Measurements from ENCODE around the gene RGS6.

RGS6 gene

GRCh38 chr14:72565917-72566316 lies 633.7 kb downstream of the RGS6 start:
- DNase-seq (ENCODE audit: low read depth, low spot score), result no peak
- H3K4me1 ChIP-seq (ENCODE audit: insufficient read depth, insufficient read length), result no peaks in the 10 kb centered on the region

GRCh38 chr14:72567226-72567625 lies 635.0 kb downstream of the RGS6 start:
- H3K27me3 ChIP-seq (ENCODE audit: insufficient read depth, insufficient read length), result no peaks in the 10 kb centered on the region
- H3K9ac ChIP-seq (ENCODE audit: insufficient read length, low read depth), result no peak overlapping the region
- H3K36me3 ChIP-seq (ENCODE audit: insufficient read depth, insufficient read length, low read length), result no peaks in the 10 kb centered on the region
- H3K9me3 ChIP-seq (ENCODE audit: insufficient read depth, low read length), result peaks cover 6% of the 10 kb centered on the region; the same call in 1 of the 2 replicates
- no peak for DNase-seq (ENCODE audit: low read depth, low spot score)
- no peak for TF ChIP-seq ZNF274 (IDR thresholded peaks at IDR 0.05; ENCODE audit: low read depth, low read length)
- no peak for TF ChIP-seq YY1 (IDR thresholded peaks at IDR 0.05; ENCODE audit: insufficient read depth, insufficient read length)
- no peak for TF ChIP-seq SUZ12 (IDR thresholded peaks at IDR 0.05; ENCODE audit: extremely low read depth, insufficient read depth, insufficient read length)
- H3K4me3 ChIP-seq (ENCODE audit: insufficient read length, low read depth), result no peak overlapping the region
- no peaks in the 10 kb centered on the region for H3K4me1 ChIP-seq (ENCODE audit: insufficient read depth, insufficient read length)

More at GRCh38 chr14:72565917-72566316, 633.7 kb downstream of the RGS6 start:
- H3K36me3 ChIP-seq (ENCODE audit: insufficient read depth, insufficient read length, low read length), result no peaks in the 10 kb centered on the region
- no peaks in the 10 kb centered on the region for H3K9me3 ChIP-seq (ENCODE audit: insufficient read depth, low read length)
- H3K4me3 ChIP-seq (ENCODE audit: insufficient read length, low read depth), result no peak overlapping the region
- no peak for TF ChIP-seq SUZ12 (IDR thresholded peaks at IDR 0.05; ENCODE audit: extremely low read depth, insufficient read depth, insufficient read length)
- TF ChIP-seq ZNF274 (IDR thresholded peaks at IDR 0.05; ENCODE audit: low read depth, low read length), result no peak
- TF ChIP-seq YY1 (IDR thresholded peaks at IDR 0.05; ENCODE audit: insufficient read depth, insufficient read length), result no peak
- H3K27me3 ChIP-seq (ENCODE audit: insufficient read depth, insufficient read length), result no peaks in the 10 kb centered on the region
- no peak overlapping the region for H3K9ac ChIP-seq (ENCODE audit: insufficient read length, low read depth)

- TF ChIP-seq YY1 (IDR thresholded peaks at IDR 0.05; ENCODE audit: insufficient read depth, insufficient read length) (no peak), SUZ12 (IDR thresholded peaks at IDR 0.05; ENCODE audit: extremely low read depth, insufficient read depth, insufficient read length) (no peak), ZNF274 (IDR thresholded peaks at IDR 0.05; ENCODE audit: low read depth, low read length) (no peak)
- peaks cover 6% of the 10 kb centered on the region; the same call in 1 of the 2 replicates for H3K9me3 ChIP-seq (ENCODE audit: insufficient read depth, low read length)
- H3K4me1 ChIP-seq (ENCODE audit: insufficient read depth, insufficient read length), result no peaks in the 10 kb centered on the region
- no peak for DNase-seq (ENCODE audit: low read depth, low spot score)
- no peak overlapping the region for H3K4me3 ChIP-seq (ENCODE audit: insufficient read length, low read depth)
- no peak overlapping the region for H3K9ac ChIP-seq (ENCODE audit: insufficient read length, low read depth)
- no peaks in the 10 kb centered on the region for H3K27me3 ChIP-seq (ENCODE audit: insufficient read depth, insufficient read length)
- H3K36me3 ChIP-seq (ENCODE audit: insufficient read depth, insufficient read length, low read length), result no peaks in the 10 kb centered on the region
These were observed 636.2 kb downstream of the RGS6 start for GRCh38 chr14:72568296-72568992.

GRCh38 chr14:72573725-72574417 lies 641.6 kb downstream of the RGS6 start:
- Histone ChIP-seq H3K27me3 (ENCODE audit: insufficient read depth, insufficient read length) (no peaks in the 10 kb centered on the region), H3K9me3 (ENCODE audit: insufficient read depth, low read length) (peaks cover 6% of the 10 kb centered on the region; the same call in 1 of the 2 replicates), H3K36me3 (ENCODE audit: insufficient read depth, insufficient read length, low read length) (no peaks in the 10 kb centered on the region), H3K4me3 (ENCODE audit: insufficient read length, low read depth) (no peak overlapping the region), H3K4me1 (ENCODE audit: insufficient read depth, insufficient read length) (no peaks in the 10 kb centered on the region), H3K9ac (ENCODE audit: insufficient read length, low read depth) (no peak overlapping the region)
- TF ChIP-seq SUZ12 (IDR thresholded peaks at IDR 0.05; ENCODE audit: extremely low read depth, insufficient read depth, insufficient read length) (no peak), YY1 (IDR thresholded peaks at IDR 0.05; ENCODE audit: insufficient read depth, insufficient read length) (no peak), ZNF274 (IDR thresholded peaks at IDR 0.05; ENCODE audit: low read depth, low read length) (no peak)
- DNase-seq (ENCODE audit: low read depth, low spot score), result no peak

- Histone ChIP-seq H3K9ac (ENCODE audit: insufficient read length, low read depth) (no peak overlapping the region), H3K9me3 (ENCODE audit: insufficient read depth, low read length) (peaks cover 6% of the 10 kb centered on the region; the same call in 1 of the 2 replicates), H3K4me1 (ENCODE audit: insufficient read depth, insufficient read length) (no peaks in the 10 kb centered on the region), H3K27me3 (ENCODE audit: insufficient read depth, insufficient read length) (no peaks in the 10 kb centered on the region), H3K4me3 (ENCODE audit: insufficient read length, low read depth) (no peak overlapping the region), H3K36me3 (ENCODE audit: insufficient read depth, insufficient read length, low read length) (no peaks in the 10 kb centered on the region)
- no peak for TF ChIP-seq SUZ12 (IDR thresholded peaks at IDR 0.05; ENCODE audit: extremely low read depth, insufficient read depth, insufficient read length)
- no peak for TF ChIP-seq ZNF274 (IDR thresholded peaks at IDR 0.05; ENCODE audit: low read depth, low read length)
- TF ChIP-seq YY1 (IDR thresholded peaks at IDR 0.05; ENCODE audit: insufficient read depth, insufficient read length), result no peak
- no peak for DNase-seq (ENCODE audit: low read depth, low spot score)
These were observed 642.5 kb downstream of the RGS6 start for GRCh38 chr14:72574715-72575114.

- Histone ChIP-seq H3K27me3 (ENCODE audit: insufficient read depth, insufficient read length) (no peaks in the 10 kb centered on the region), H3K4me1 (ENCODE audit: insufficient read depth, insufficient read length) (no peaks in the 10 kb centered on the region), H3K36me3 (ENCODE audit: insufficient read depth, insufficient read length, low read length) (no peaks in the 10 kb centered on the region), H3K4me3 (ENCODE audit: insufficient read length, low read depth) (no peak overlapping the region), H3K9ac (ENCODE audit: insufficient read length, low read depth) (no peak overlapping the region), H3K9me3 (ENCODE audit: insufficient read depth, low read length) (peaks cover 4% of the 10 kb centered on the region; the same call in 1 of the 2 replicates)
- DNase-seq (ENCODE audit: low read depth, low spot score), result no peak
- TF ChIP-seq SUZ12 (IDR thresholded peaks at IDR 0.05; ENCODE audit: extremely low read depth, insufficient read depth, insufficient read length), result no peak
These were observed 644.0 kb downstream of the RGS6 start for GRCh38 chr14:72576258-72576657.

- no peaks in the 10 kb centered on the region for H3K27me3 ChIP-seq (ENCODE audit: insufficient read depth, insufficient read length)
- H3K9ac ChIP-seq (ENCODE audit: insufficient read length, low read depth), result no peak overlapping the region
- TF ChIP-seq SUZ12 (IDR thresholded peaks at IDR 0.05; ENCODE audit: extremely low read depth, insufficient read depth, insufficient read length) (no peak), YY1 (IDR thresholded peaks at IDR 0.05; ENCODE audit: insufficient read depth, insufficient read length) (no peak), ZNF274 (IDR thresholded peaks at IDR 0.05; ENCODE audit: low read depth, low read length) (no peak)
- no peaks in the 10 kb centered on the region for H3K36me3 ChIP-seq (ENCODE audit: insufficient read depth, insufficient read length, low read length)
- no peak for DNase-seq (ENCODE audit: low read depth, low spot score)
- no peaks in the 10 kb centered on the region for H3K4me1 ChIP-seq (ENCODE audit: insufficient read depth, insufficient read length)
- no peak overlapping the region for H3K4me3 ChIP-seq (ENCODE audit: insufficient read length, low read depth)
- no peaks in the 10 kb centered on the region for H3K9me3 ChIP-seq (ENCODE audit: insufficient read depth, low read length)
These were observed 645.3 kb downstream of the RGS6 start for GRCh38 chr14:72577521-72577920.
